ENCODE measurements around the gene PPP1R26.

- TF ChIP-seq NRF1 (IDR thresholded peaks at IDR 0.05; ENCODE audit: low read depth, low read length) (no peak), CTCF (IDR thresholded peaks at IDR 0.05) (no peak), NFIC (IDR thresholded peaks at IDR 0.05; ENCODE audit: borderline replicate concordance) (no peak), POLR2AphosphoS5 (IDR thresholded peaks at IDR 0.05; ENCODE audit: low read depth, low read length) (no peak), YY1 (IDR thresholded peaks at IDR 0.05; ENCODE audit: low read depth) (no peak), CHD2 (IDR thresholded peaks at IDR 0.05; ENCODE audit: low read length, partially characterized antibody) (no peak), MAX (IDR thresholded peaks at IDR 0.05; ENCODE audit: low read depth) (no peak), USF1 (IDR thresholded peaks at IDR 0.05; ENCODE audit: borderline replicate concordance, low read depth) (no peak), RFX5 (IDR thresholded peaks at IDR 0.05; ENCODE audit: low read length) (no peak)
Observed at GRCh38 chr9:135490980-135491464, 11.4 kb downstream of the PPP1R26 start.
